T follicular helper cell (primary cell): Measurements from ENCODE around the gene DBF4B.

Source experiments
- DNase-seq: peaks from one replicate; pipeline ENCODE4 v3.0.0-alpha.2; 2020; ENCODE audit warnings: low read depth

The DBF4B gene

GRCh38 chr17:44797802-44798201 lies 89.3 kb downstream of the DBF4B start:
- DNase-seq = no peak

GRCh38 chr17:44798356-44798755 lies 89.9 kb downstream of the DBF4B start:
- DNase-seq = no peak
